ENCODE results near the gene CMYA5.

The CMYA5 gene

GRCh38 chr5:79642210-79642609, 47.4 kb upstream of the CMYA5 start:
- no peaks in the 10 kb centered on the region; the same call in 1 of the 2 replicates for H3K36me3 ChIP-seq (replicated peaks; ENCODE audit: insufficient read depth, low read length)
- no peak overlapping the region for H3K9ac ChIP-seq (ENCODE audit: low read length)
- peaks cover 5% of the 10 kb centered on the region; the same call in 1 of the 2 replicates for H3K79me2 ChIP-seq (ENCODE audit: low read length)
- H3K9me2 ChIP-seq (replicated peaks; ENCODE audit: insufficient read depth, low read length), result no peaks in the 10 kb centered on the region
- no peak overlapping the region for H3K4me2 ChIP-seq (ENCODE audit: low read depth, low read length)
- DNase-seq, result no peak
- H3K27ac ChIP-seq (ENCODE audit: low read length), result no peak overlapping the region
- H3K4me3 ChIP-seq (ENCODE audit: low read length), result no peak overlapping the region
- no peak overlapping the region for H2AFZ ChIP-seq (ENCODE audit: low read length)
- H3F3A ChIP-seq (ENCODE audit: insufficient read depth, low read length), result no peaks in the 10 kb centered on the region
- no peaks in the 10 kb centered on the region for H3K4me1 ChIP-seq (ENCODE audit: low read length)
- H3K27me3 ChIP-seq (replicated peaks; ENCODE audit: insufficient read depth, low read length), result no peaks in the 10 kb centered on the region
- no peaks in the 10 kb centered on the region for H3K9me3 ChIP-seq (replicated peaks; ENCODE audit: insufficient read depth, low read length)
- no peaks in the 10 kb centered on the region for H4K20me1 ChIP-seq (ENCODE audit: insufficient read depth, low read length)
- TF ChIP-seq EZH2phosphoT487 (IDR thresholded peaks at IDR 0.05; ENCODE audit: low read length), result no peak
- TF ChIP-seq CTCF (IDR thresholded peaks at IDR 0.05; ENCODE audit: low read length), result no peak
- no peak for TF ChIP-seq EZH2 (optimal IDR thresholded peaks at IDR 0.05; ENCODE audit: low read depth, low read length)

- H3K36me3 ChIP-seq (replicated peaks; ENCODE audit: insufficient read depth, low read length), result peaks cover under 1% of the 10 kb centered on the region; the same call in 1 of the 2 replicates
- no peak overlapping the region for H3K4me3 ChIP-seq (ENCODE audit: low read length)
- H3K4me1 ChIP-seq (ENCODE audit: low read length), result no peaks in the 10 kb centered on the region
- H3K9ac ChIP-seq (ENCODE audit: low read length), result no peak overlapping the region
- H3K27ac ChIP-seq (ENCODE audit: low read length), result no peak overlapping the region
- no peaks in the 10 kb centered on the region for H3K79me2 ChIP-seq (ENCODE audit: low read length)
- H3F3A ChIP-seq (ENCODE audit: insufficient read depth, low read length), result no peaks in the 10 kb centered on the region
- no peak for TF ChIP-seq CTCF (IDR thresholded peaks at IDR 0.05; ENCODE audit: low read length)
- no peak for TF ChIP-seq EZH2phosphoT487 (IDR thresholded peaks at IDR 0.05; ENCODE audit: low read length)
- no peak for TF ChIP-seq EZH2 (optimal IDR thresholded peaks at IDR 0.05; ENCODE audit: low read depth, low read length)
- no peaks in the 10 kb centered on the region for H3K27me3 ChIP-seq (replicated peaks; ENCODE audit: insufficient read depth, low read length)
- H3K9me2 ChIP-seq (replicated peaks; ENCODE audit: insufficient read depth, low read length), result no peaks in the 10 kb centered on the region
- no peak overlapping the region for H3K4me2 ChIP-seq (ENCODE audit: low read depth, low read length)
- no peak for DNase-seq
- no peak overlapping the region for H2AFZ ChIP-seq (ENCODE audit: low read length)
- no peaks in the 10 kb centered on the region for H4K20me1 ChIP-seq (ENCODE audit: insufficient read depth, low read length)
- no peaks in the 10 kb centered on the region for H3K9me3 ChIP-seq (replicated peaks; ENCODE audit: insufficient read depth, low read length)
Observed at GRCh38 chr5:79653843-79654242, 35.8 kb upstream of the CMYA5 start.

- Histone ChIP-seq H3K4me3 (ENCODE audit: low read length) (no peak overlapping the region), H3K9me3 (replicated peaks; ENCODE audit: insufficient read depth, low read length) (no peaks in the 10 kb centered on the region), H3K9ac (ENCODE audit: low read length) (no peak overlapping the region), H3K4me2 (ENCODE audit: low read depth, low read length) (no peak overlapping the region), H3K27me3 (replicated peaks; ENCODE audit: insufficient read depth, low read length) (no peaks in the 10 kb centered on the region), H3K4me1 (ENCODE audit: low read length) (no peaks in the 10 kb centered on the region), H4K20me1 (ENCODE audit: insufficient read depth, low read length) (no peaks in the 10 kb centered on the region), H3K27ac (ENCODE audit: low read length) (no peak overlapping the region), H2AFZ (ENCODE audit: low read length) (no peak overlapping the region), H3K79me2 (ENCODE audit: low read length) (no peaks in the 10 kb centered on the region), H3K36me3 (replicated peaks; ENCODE audit: insufficient read depth, low read length) (no peaks in the 10 kb centered on the region), H3F3A (ENCODE audit: insufficient read depth, low read length) (no peaks in the 10 kb centered on the region), H3K9me2 (replicated peaks; ENCODE audit: insufficient read depth, low read length) (no peaks in the 10 kb centered on the region)
- DNase-seq, result no peak
- TF ChIP-seq EZH2phosphoT487 (IDR thresholded peaks at IDR 0.05; ENCODE audit: low read length), result no peak
- TF ChIP-seq CTCF (IDR thresholded peaks at IDR 0.05; ENCODE audit: low read length), result no peak
- no peak for TF ChIP-seq EZH2 (optimal IDR thresholded peaks at IDR 0.05; ENCODE audit: low read depth, low read length)
Observed at GRCh38 chr5:79663212-79663611, 26.4 kb upstream of the CMYA5 start.

Measured in MM.1S (cell line).